H1 (cell line): ENCODE data around the gene DGUOK. TPM values are rescaled to one million over a fixed set of nuclear protein-coding genes. Genes with fewer than 3 reads are reported as not detected.
A peak's percentile ranks its signal among the peaks of the same experiment; 100 is the strongest.

Experiments used
- CTCF ChIA-PET: fragments of 300-600 bp; sonication (Branson Sonifier 250); formaldehyde crosslinking; loops from one replicate; lab custom pipeline; 2021; ENCODE audit not compliant: partially characterized antibody; lab: Charles Lee
- POLR2A ChIA-PET: fragments of 300-600 bp; sonication (Branson Sonifier 250); formaldehyde crosslinking; loops from one replicate; lab custom pipeline; 2021; ENCODE audit warnings: inconsistent platforms; ENCODE audit not compliant: partially characterized antibody; lab: Charles Lee
- DNase-seq, 2 experiments: peaks; one replicate each; pipeline versions ENCODE4 v3.0.0 to v3.0.0-alpha.2; 2010 to 2022; ENCODE audit warnings: low spot score in 2 of 2, low read depth in 1 of 2, mixed read lengths in 1 of 2
- FAIRE-seq: peaks from 2 replicates; lab custom pipeline; 2011; peaks lifted over from hg19 to GRCh38; lab: Jason Lieb, UNC
- H2AFZ ChIP-seq: 2 replicates; pipeline ENCODE4 v1.8.1; 2012; ENCODE audit warnings: low read length, inconsistent platforms
- H2AK5ac ChIP-seq: 2 replicates; pipeline ENCODE4 v1.6.1; 2013; ENCODE audit warnings: low read depth, low read length
- H2BK120ac ChIP-seq: replicated peaks from 2 replicates; pipeline ENCODE3; 2013; ENCODE audit warnings: low read depth, low read length, inconsistent platforms
- H2BK12ac ChIP-seq: 2 replicates; pipeline ENCODE4 v1.6.1; 2013; ENCODE audit warnings: low read depth, low read length
- H2BK15ac ChIP-seq: 2 replicates; pipeline ENCODE4 v1.6.1; 2013; ENCODE audit warnings: low read length
- H2BK20ac ChIP-seq: 2 replicates; pipeline ENCODE4 v1.6.1; 2013; ENCODE audit warnings: low read length
- H2BK5ac ChIP-seq: 2 replicates; pipeline ENCODE4 v1.6.1; 2013; ENCODE audit warnings: low read depth, low read length
- H3K14ac ChIP-seq: 2 replicates; pipeline ENCODE4 v1.6.1; 2013; ENCODE audit warnings: inconsistent platforms; ENCODE audit not compliant: insufficient read length
- H3K18ac ChIP-seq: 2 replicates; pipeline ENCODE4 v1.6.1; 2013; ENCODE audit warnings: low read length; ENCODE audit errors: extremely low read depth
- H3K23ac ChIP-seq: 2 replicates; pipeline ENCODE4 v1.6.1; 2013; ENCODE audit warnings: inconsistent platforms; ENCODE audit not compliant: insufficient read length
- H3K23me2 ChIP-seq: 2 replicates; pipeline ENCODE4 v1.6.1; 2013; ENCODE audit warnings: low read depth, low read length
- H3K27ac ChIP-seq: 2 replicates; pipeline ENCODE4 v1.6.1; 2011; ENCODE audit warnings: low read depth, low read length, inconsistent platforms
- H3K27me3 ChIP-seq, 4 experiments: replicated peaks in 1 of 4; 1 replicate in 1 of 4; 2 replicates in 3 of 4; pipeline versions ENCODE4 v1.6.1 to v1.8.1; 2011 to 2013; ENCODE audit warnings: low read length in 3 of 4, mild to moderate bottlenecking in 3 of 4, inconsistent platforms in 2 of 4, mixed read lengths in 2 of 4, moderate library complexity in 1 of 4; ENCODE audit not compliant: control insufficient read depth in 3 of 4, insufficient read depth in 3 of 4; ENCODE audit errors: extremely low read depth in 1 of 4
- H3K36me3 ChIP-seq, 4 experiments: 2 replicates each; pipeline versions ENCODE4 v1.6.1 to v1.8.1; 2011 to 2013; ENCODE audit warnings: mild to moderate bottlenecking in 4 of 4, low read length in 3 of 4, moderate library complexity in 2 of 4, control low read depth in 1 of 4, inconsistent platforms in 1 of 4; ENCODE audit not compliant: insufficient read depth in 4 of 4, control insufficient read depth in 2 of 4
- H3K4ac ChIP-seq: replicated peaks from 2 replicates; pipeline ENCODE3; 2013; ENCODE audit warnings: low read length, low read depth, mixed read lengths, inconsistent platforms; ENCODE audit not compliant: insufficient read length
- H3K4me1 ChIP-seq, 4 experiments: replicated peaks in 1 of 4; 1 replicate in 1 of 4; 2 replicates in 3 of 4; pipeline versions ENCODE4 v1.6.1 to v1.8.1; 2011 to 2013; ENCODE audit warnings: low read length in 3 of 4, inconsistent platforms in 2 of 4, mixed read lengths in 1 of 4; ENCODE audit not compliant: insufficient read depth in 4 of 4, control insufficient read depth in 3 of 4
- H3K4me2 ChIP-seq, 2 experiments: 2 replicates each; pipeline versions ENCODE4 v1.6.1 to v1.8.1; 2011 to 2013; ENCODE audit warnings: low read depth in 2 of 2, low read length in 2 of 2, control low read depth in 1 of 2, inconsistent platforms in 1 of 2, mild to moderate bottlenecking in 1 of 2; ENCODE audit not compliant: insufficient read depth in 1 of 2
- H3K4me3 ChIP-seq, 4 experiments: fragments of 200-600, 300-600 bp in 1 of 4; sonication (generic), shearing (Covaris generic), sonication (Bioruptor Twin) in 1 of 4; 2 replicates each; pipeline versions ENCODE4 v1.5.1 to v1.8.1; 2011 to 2016; ENCODE audit warnings: low read length in 4 of 4, low read depth in 3 of 4, control low read depth in 2 of 4, inconsistent platforms in 2 of 4, mild to moderate bottlenecking in 2 of 4, mixed read lengths in 1 of 4, moderate library complexity in 1 of 4; ENCODE audit not compliant: insufficient read depth in 2 of 4; ENCODE audit errors: extremely low read depth in 1 of 4
- H3K56ac ChIP-seq: replicated peaks from 2 replicates; pipeline ENCODE3; 2013; ENCODE audit warnings: low read depth, mild to moderate bottlenecking, mixed read lengths, low read length, inconsistent platforms; ENCODE audit not compliant: insufficient read length
- H3K79me1 ChIP-seq: 2 replicates; pipeline ENCODE4 v1.6.1; 2013; ENCODE audit warnings: low read depth, low read length, control low read depth
- H3K79me2 ChIP-seq, 2 experiments: 2 replicates each; pipeline versions ENCODE4 v1.6.1 to v1.8.1; 2012 to 2013; ENCODE audit warnings: low read length in 2 of 2, mild to moderate bottlenecking in 2 of 2, inconsistent platforms in 1 of 2; ENCODE audit not compliant: insufficient read depth in 2 of 2, control insufficient read depth in 1 of 2
- H3K9ac ChIP-seq, 4 experiments: replicated peaks in 1 of 4; 1 replicate in 1 of 4; 2 replicates in 3 of 4; pipeline versions ENCODE4 v1.6.1 to v1.8.1; 2011 to 2013; ENCODE audit warnings: low read depth in 3 of 4, low read length in 3 of 4, control low read depth in 2 of 4, mild to moderate bottlenecking in 2 of 4, moderate library complexity in 2 of 4, inconsistent platforms in 1 of 4; ENCODE audit errors: extremely low read depth in 1 of 4
- H3K9me3 ChIP-seq, 2 experiments: 2 replicates each; pipeline versions ENCODE4 v1.6.1 to v1.8.1; 2012 to 2013; ENCODE audit warnings: mild to moderate bottlenecking in 2 of 2, moderate library complexity in 2 of 2, control low read depth in 1 of 2, inconsistent platforms in 1 of 2, low read depth in 1 of 2, low read length in 1 of 2, mixed read lengths in 1 of 2; ENCODE audit not compliant: insufficient read depth in 2 of 2
- H4K20me1 ChIP-seq, 2 experiments: replicated peaks in 1 of 2; 2 replicates each; pipeline versions ENCODE3 to v1.8.1; 2011 to 2013; ENCODE audit warnings: inconsistent platforms in 2 of 2, low read length in 2 of 2, mild to moderate bottlenecking in 1 of 2; ENCODE audit not compliant: insufficient read depth in 2 of 2, control insufficient read depth in 1 of 2
- H4K5ac ChIP-seq: 2 replicates; pipeline ENCODE4 v1.6.1; 2013; ENCODE audit warnings: low read length, low read depth, mixed read lengths, inconsistent platforms; ENCODE audit not compliant: insufficient read length
- H4K8ac ChIP-seq: 2 replicates; pipeline ENCODE4 v1.8.0; 2013; ENCODE audit warnings: mild to moderate bottlenecking, moderate library complexity, low read length, inconsistent platforms; ENCODE audit not compliant: insufficient read depth; ENCODE audit errors: extremely low read depth
- H4K91ac ChIP-seq: replicated peaks from 2 replicates; pipeline ENCODE3; 2013; ENCODE audit warnings: low read length, mixed read lengths, inconsistent platforms; ENCODE audit not compliant: insufficient read length
- CHD1 ChIP-seq: IDR thresholded peaks from 2 replicates; pipeline ENCODE4 v1.6.1; 2012; ENCODE audit warnings: low read depth, low read length, improper control_type of control experiment
- FOSL1 ChIP-seq: IDR thresholded peaks from 2 replicates; pipeline ENCODE4 v1.6.1; 2011; ENCODE audit warnings: mild to moderate bottlenecking, low read depth, low read length, moderate library complexity; ENCODE audit not compliant: insufficient read depth
- GABPA ChIP-seq: IDR thresholded peaks from 2 replicates; pipeline ENCODE4 v1.6.1; 2011; ENCODE audit warnings: mild to moderate bottlenecking, low read length, moderate library complexity, borderline replicate concordance; ENCODE audit not compliant: insufficient read depth
- KDM1A ChIP-seq: fragments of 200-600, 300-600 bp; sonication (generic); IDR thresholded peaks from 2 replicates; pipeline ENCODE4 v1.7.1; 2016; ENCODE audit warnings: mild to moderate bottlenecking, low read length, borderline replicate concordance
- MAFK ChIP-seq: IDR thresholded peaks from 2 replicates; pipeline ENCODE4 v1.6.1; 2012; ENCODE audit warnings: low read depth, mild to moderate bottlenecking, improper control_type of control experiment, low read length
- RNF2 ChIP-seq: fragments of 200-900, 300-1000 bp; sonication (generic); IDR thresholded peaks from 2 replicates; pipeline ENCODE4 v1.7.1; 2016; ENCODE audit warnings: borderline replicate concordance, low read depth, mild to moderate bottlenecking, antibody characterized with exemption, low read length; ENCODE audit not compliant: poor library complexity, severe bottlenecking; ENCODE audit errors: missing control alignments
- RXRA ChIP-seq: IDR thresholded peaks from 2 replicates; pipeline ENCODE4 v1.6.1; 2011; ENCODE audit warnings: low read depth, mild to moderate bottlenecking, low read length, moderate library complexity; ENCODE audit not compliant: insufficient read depth
- SIX5 ChIP-seq: IDR thresholded peaks from 2 replicates; pipeline ENCODE4 v1.6.1; 2011; ENCODE audit warnings: mild to moderate bottlenecking, low read depth, low read length
- WGBS, 2 experiments: shearing (Covaris generic) in 1 of 2; methylation state at CpG; one replicate each; pipeline versions ENCODE4 v1.1.6 to v1.1.7; 2013 to 2015; ENCODE audit warnings: low lambda C conversion rate in 2 of 2, mixed read lengths in 2 of 2, inconsistent platforms in 1 of 2, low coverage in 1 of 2, missing lambda C conversion rate in 1 of 2; ENCODE audit not compliant: insufficient replicate concordance in 2 of 2, insufficient coverage in 1 of 2, insufficient read length in 1 of 2; ENCODE audit errors: extremely low coverage in 1 of 2, missing lambda C conversion rate in 1 of 2; 5-methylcytosine and 5-hydroxymethylcytosine counted together
- polyA plus RNA-seq, 7 experiments: library from polyadenylated mRNA; depleted of rRNA in 3 of 7; stranded (reverse) in 5 of 7; unstranded in 2 of 7; fragments of >200 nt in 5 of 7; fragments of 200-250 nt in 2 of 7; gene quantifications; 1 replicate in 5 of 7; 2 replicates in 1 of 7; 4 replicates in 1 of 7; pipeline versions ENCODE4 v1.2.1 to v1.2.3, GENCODE V29; 2011 to 2013; ENCODE audit warnings: missing spikeins in 2 of 7, mixed read lengths in 2 of 7
- total RNA-seq: library from RNA; stranded (reverse); fragmentation: NEBNext Ultra II Directional; extraction: Animal tissue kit (Norgen Biotek cat#: 25700); gene quantifications from 2 replicates; pipeline ENCODE4 v1.2.1, GENCODE V29; 2021
- TF ChIP-seq, protein P1 (sequence below): IDR thresholded peaks from 2 replicates; pipeline ENCODE4 v1.6.1; 2011; ENCODE audit warnings: low read length, improper control_type of control experiment

The DGUOK gene
- total and polyA plus RNA-seq, 2 of the 8 experiments (the other 6 are each of a cell fraction or from before 2014, with no cell fraction given), result 110 to 168 TPM

DNA sequence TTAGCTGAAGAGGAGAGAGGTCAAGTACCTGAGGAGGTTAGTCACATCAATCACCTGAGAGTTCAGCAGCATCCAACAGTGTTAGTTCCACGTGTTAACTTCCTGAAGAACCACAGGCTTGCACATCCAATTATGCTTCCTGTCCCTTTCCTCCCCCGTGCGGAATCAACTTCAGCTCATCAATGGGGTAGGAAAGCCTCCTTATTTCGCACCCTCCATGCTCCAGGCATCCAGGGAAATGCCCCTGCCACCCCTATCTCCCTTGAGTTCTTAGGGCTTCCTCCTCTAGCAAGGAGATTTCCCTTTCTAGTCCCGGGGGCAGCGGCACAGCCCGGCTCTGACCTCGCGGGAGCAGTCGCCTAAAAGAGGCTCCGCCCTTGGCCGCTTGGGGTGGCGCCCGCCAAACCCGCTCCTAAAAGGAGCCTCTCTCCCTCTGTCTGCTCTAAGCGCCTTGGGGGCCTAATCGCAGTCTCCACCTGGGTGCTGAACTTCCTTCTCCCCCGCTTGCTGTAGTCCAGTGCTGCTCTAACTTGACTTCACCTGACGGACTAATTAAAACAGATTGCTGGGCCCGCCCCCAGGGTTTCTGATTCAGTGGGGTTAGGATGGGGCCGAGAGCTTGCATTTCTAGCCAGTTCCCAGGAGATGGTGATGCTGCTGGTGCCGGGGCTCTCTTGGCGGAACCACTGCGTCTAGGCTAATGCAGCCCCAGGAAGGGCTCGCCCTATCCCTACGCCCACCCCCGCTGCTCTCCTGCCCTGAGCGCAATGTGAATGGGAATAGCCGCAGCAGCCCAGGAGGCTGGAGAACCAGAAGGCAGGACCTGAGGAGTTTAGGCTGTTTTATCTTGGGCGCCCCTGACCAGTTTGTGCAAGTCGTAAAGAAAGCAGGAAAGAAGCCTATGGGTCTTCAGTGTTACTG lies 54.7 kb downstream of the DGUOK start:
- POLR2A ChIA-PET, result interaction anchor here (0.8 to 1.9 kb wide), 13 partner anchors 10 to 241 kb away, joined by 3 to 7 read pairs (median 3); partner anchors contain the start of gene BOLA3
- Histone ChIP-seq H3K36me3 (no peaks in the 10 kb centered on the region), H3K9ac (peak overlapping the region in 3 of 4 experiments; percentile 52 to 83 (median 62); a peak in 6 of 7 replicates), H4K5ac (no peak overlapping the region), H3K56ac (no peak overlapping the region), H4K20me1 (peaks cover 0 to 7% of the 10 kb centered on the region in 2 experiments), H2BK5ac (peak overlapping the region; percentile 42; the same call in 1 of the 2 replicates), H3K23me2 (peaks cover 18% of the 10 kb centered on the region), H3K4me3 (peak overlapping the region; percentile 50 to 64 (median 59); a peak in 7 of 8 replicates), H2AFZ (peak overlapping the region; percentile 99), H3K4ac (peak overlapping the region; percentile 61), H2BK120ac (no peak overlapping the region), H3K14ac (no peak overlapping the region), H3K18ac (peak overlapping the region; percentile 65; the same call in 1 of the 2 replicates), H2BK15ac (no peak overlapping the region; the same call in 1 of the 2 replicates), H2AK5ac (no peak overlapping the region), H4K8ac (peak overlapping the region; percentile 75), H3K4me1 (peaks cover 11 to 19% (median 13%) of the 10 kb centered on the region in 4 experiments), H3K9me3 (no peaks in the 10 kb centered on the region), H3K79me2 (peaks cover 0 to 9% of the 10 kb centered on the region in 2 experiments; a peak in 1 of 4 replicates), H3K23ac (no peak overlapping the region), H3K4me2 (peak overlapping the region; percentile 93 to 98), H2BK20ac (no peak overlapping the region), H3K27me3 (peaks cover 14 to 43% (median 35%) of the 10 kb centered on the region in 4 experiments), H2BK12ac (no peak overlapping the region), H4K91ac (no peak overlapping the region), H3K27ac (no peak overlapping the region), H3K79me1 (peaks cover 5% of the 10 kb centered on the region)
- 4% methylated on average over 31 of the region's 31 CpGs; no CpG with 5 or more reads in 1 of the 2 experiments for WGBS, 2 experiments
- peak; percentile 29 to 86 for DNase-seq
- FAIRE-seq, result no peak
- CTCF ChIA-PET, result interaction anchor here (0.6 to 1.6 kb wide), 12 partner anchors 16 to 218 kb away, joined by 3 to 6 read pairs (median 3); no protein-coding TSS in a partner anchor
- no peak for TF ChIP-seq RXRA
- TF ChIP-seq CHD1, result no peak
- no peak for TF ChIP-seq RNF2
- TF ChIP-seq GABPA, result no peak
- TF ChIP-seq, protein P1, sequence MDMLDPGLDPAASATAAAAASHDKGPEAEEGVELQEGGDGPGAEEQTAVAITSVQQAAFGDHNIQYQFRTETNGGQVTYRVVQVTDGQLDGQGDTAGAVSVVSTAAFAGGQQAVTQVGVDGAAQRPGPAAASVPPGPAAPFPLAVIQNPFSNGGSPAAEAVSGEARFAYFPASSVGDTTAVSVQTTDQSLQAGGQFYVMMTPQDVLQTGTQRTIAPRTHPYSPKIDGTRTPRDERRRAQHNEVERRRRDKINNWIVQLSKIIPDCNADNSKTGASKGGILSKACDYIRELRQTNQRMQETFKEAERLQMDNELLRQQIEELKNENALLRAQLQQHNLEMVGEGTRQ, result no peak
- TF ChIP-seq SIX5, result no peak
- TF ChIP-seq MAFK, result no peak
- TF ChIP-seq KDM1A, result no peak
- no peak for TF ChIP-seq FOSL1
